Neuron (in vitro differentiated cells): ENCODE results near the gene ENTREP1.

Source experiments
- H2AFZ ChIP-seq: one replicate; pipeline ENCODE4 v1.6.1; 2013; ENCODE audit warnings: low read depth, mild to moderate bottlenecking, inconsistent platforms, low read length, moderate library complexity
- H3K27me3 ChIP-seq: one replicate; pipeline ENCODE4 v1.6.1; 2013; ENCODE audit warnings: low read length; ENCODE audit not compliant: insufficient read depth
- H3K36me3 ChIP-seq: one replicate; pipeline ENCODE4 v1.6.1; 2013; ENCODE audit warnings: low read length; ENCODE audit not compliant: insufficient read depth
- H3K4me1 ChIP-seq: one replicate; pipeline ENCODE4 v1.6.1; 2013; ENCODE audit warnings: low read length; ENCODE audit not compliant: insufficient read depth
- H3K4me3 ChIP-seq: 2 replicates; pipeline ENCODE4 v1.5.1; 2013; ENCODE audit warnings: mild to moderate bottlenecking, low read length, moderate library complexity
- H3K9me3 ChIP-seq: one replicate; pipeline ENCODE4 v1.6.1; 2013; ENCODE audit warnings: low read length

The ENTREP1 gene

GRCh38 chr9:69330580-69330979 is 5.6 kb downstream of the ENTREP1 start:
- peaks cover 37% of the 10 kb centered on the region for H3K27me3 ChIP-seq
- no peaks in the 10 kb centered on the region for H3K9me3 ChIP-seq
- no peaks in the 10 kb centered on the region for H3K4me1 ChIP-seq
- no peak overlapping the region for H2AFZ ChIP-seq
- no peak overlapping the region for H3K4me3 ChIP-seq
- no peaks in the 10 kb centered on the region for H3K36me3 ChIP-seq

GRCh38 chr9:69331444-69331843 is 6.4 kb downstream of the ENTREP1 start:
- Histone ChIP-seq H3K9me3 (no peaks in the 10 kb centered on the region), H3K27me3 (peaks cover 28% of the 10 kb centered on the region), H3K4me3 (no peak overlapping the region), H2AFZ (no peak overlapping the region), H3K4me1 (no peaks in the 10 kb centered on the region), H3K36me3 (no peaks in the 10 kb centered on the region)

GRCh38 chr9:69332067-69332685 is 7.2 kb downstream of the ENTREP1 start:
- Histone ChIP-seq H3K4me3 (no peak overlapping the region), H3K4me1 (no peaks in the 10 kb centered on the region), H3K9me3 (no peaks in the 10 kb centered on the region), H3K27me3 (peaks cover 22% of the 10 kb centered on the region), H3K36me3 (no peaks in the 10 kb centered on the region), H2AFZ (no peak overlapping the region)

DNA sequence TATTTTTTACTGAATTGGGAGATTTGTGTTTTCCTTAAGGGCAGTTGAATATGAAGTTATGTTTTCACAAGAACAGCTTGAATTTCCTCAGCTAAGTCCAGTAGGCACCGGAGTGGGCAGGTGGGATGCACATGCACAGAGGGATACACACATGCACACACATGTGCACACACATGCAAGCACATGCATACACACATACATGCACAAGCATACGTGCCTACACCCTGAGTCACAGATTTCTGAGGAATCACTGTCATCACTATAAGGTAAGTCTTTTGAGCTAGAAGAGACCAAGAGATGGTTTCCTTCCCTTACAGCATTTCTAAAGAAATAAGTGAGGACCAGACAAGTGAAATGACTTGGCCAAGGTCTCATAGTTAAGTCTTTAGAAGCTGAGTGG is 8.7 kb downstream of the ENTREP1 start:
- no peaks in the 10 kb centered on the region for H3K9me3 ChIP-seq

DNA sequence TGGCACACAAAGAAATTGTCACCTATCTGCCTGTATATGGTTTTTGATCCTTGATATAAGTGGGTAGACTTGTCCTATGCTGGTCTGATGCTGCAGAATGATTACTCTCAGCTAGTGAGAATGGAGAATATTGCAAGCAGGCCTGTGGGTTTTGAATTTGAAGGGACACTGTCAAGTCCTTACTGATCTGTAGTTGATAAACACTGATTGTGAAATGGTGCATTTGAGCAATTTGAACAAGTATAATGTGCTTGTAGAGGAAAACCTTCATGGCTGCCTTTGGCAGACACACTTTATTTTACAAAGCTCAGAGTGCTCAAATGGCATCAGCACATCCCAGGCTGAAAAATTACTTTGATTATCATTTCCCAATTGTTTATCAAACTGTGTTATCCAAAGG is 9.3 kb downstream of the ENTREP1 start:
- Histone ChIP-seq H3K4me3 (no peak overlapping the region), H3K36me3 (no peaks in the 10 kb centered on the region), H3K4me1 (no peaks in the 10 kb centered on the region), H3K9me3 (no peaks in the 10 kb centered on the region), H3K27me3 (peaks cover 7% of the 10 kb centered on the region), H2AFZ (no peak overlapping the region)

More for the DNA sequence above, 8.7 kb downstream of the ENTREP1 start:
- H3K4me3 ChIP-seq, result no peak overlapping the region
- no peaks in the 10 kb centered on the region for H3K4me1 ChIP-seq
- H2AFZ ChIP-seq, result no peak overlapping the region
- H3K27me3 ChIP-seq, result peaks cover 9% of the 10 kb centered on the region
- H3K36me3 ChIP-seq, result no peaks in the 10 kb centered on the region

DNA sequence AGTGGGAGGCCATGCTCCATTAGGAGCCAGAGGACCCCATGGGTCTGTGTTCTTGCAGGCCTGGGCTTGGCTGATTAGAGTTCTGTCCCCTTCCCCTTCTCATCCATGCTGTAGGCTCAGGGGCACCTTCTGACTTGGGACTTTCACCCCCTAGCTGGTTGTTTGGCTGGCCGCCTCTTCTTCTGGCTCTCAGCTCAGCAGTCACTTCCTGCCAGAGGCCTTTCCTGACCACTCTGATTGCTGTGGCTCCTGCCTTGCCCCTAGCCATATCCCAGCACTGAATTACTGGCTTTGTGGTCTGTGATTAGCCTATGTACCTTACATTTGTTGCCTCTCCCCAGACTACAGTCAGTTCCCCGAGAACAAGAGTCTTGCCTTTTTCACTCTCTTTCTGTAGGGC is 14.6 kb downstream of the ENTREP1 start:
- no peak overlapping the region for H2AFZ ChIP-seq
- H3K36me3 ChIP-seq, result no peaks in the 10 kb centered on the region
- no peaks in the 10 kb centered on the region for H3K4me1 ChIP-seq
- no peaks in the 10 kb centered on the region for H3K9me3 ChIP-seq
- H3K27me3 ChIP-seq, result no peaks in the 10 kb centered on the region
- H3K4me3 ChIP-seq, result no peak overlapping the region

DNA sequence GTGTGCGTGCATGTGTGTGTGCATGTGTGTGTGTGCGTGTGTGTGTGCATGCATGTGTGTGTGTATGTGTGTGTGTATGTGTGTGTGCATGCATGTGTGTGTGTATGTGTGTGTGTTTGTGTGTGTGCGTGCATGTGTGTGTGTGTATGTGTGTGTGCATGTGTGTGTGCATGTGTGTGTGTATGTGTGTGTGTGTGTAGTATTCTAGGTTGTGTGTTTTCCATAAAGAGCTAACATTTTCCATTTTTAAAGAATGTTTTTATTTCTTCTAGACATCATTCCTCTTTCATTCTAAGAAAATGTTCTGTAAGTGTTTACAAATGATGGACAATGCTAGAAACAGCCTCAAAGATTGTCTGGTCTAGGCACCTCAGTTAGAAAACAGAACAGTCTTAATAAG is 15.6 kb downstream of the ENTREP1 start:
- Histone ChIP-seq H3K27me3 (no peaks in the 10 kb centered on the region), H3K9me3 (no peaks in the 10 kb centered on the region), H3K36me3 (no peaks in the 10 kb centered on the region), H2AFZ (no peak overlapping the region), H3K4me1 (no peaks in the 10 kb centered on the region), H3K4me3 (no peak overlapping the region)

GRCh38 chr9:69342769-69343168 is 17.8 kb downstream of the ENTREP1 start:
- Histone ChIP-seq H2AFZ (no peak overlapping the region), H3K27me3 (peaks cover 2% of the 10 kb centered on the region), H3K4me3 (no peak overlapping the region), H3K4me1 (no peaks in the 10 kb centered on the region), H3K36me3 (no peaks in the 10 kb centered on the region), H3K9me3 (no peaks in the 10 kb centered on the region)

- H3K27me3 ChIP-seq, result peaks cover 2% of the 10 kb centered on the region
- H3K4me3 ChIP-seq, result no peak overlapping the region
- no peaks in the 10 kb centered on the region for H3K4me1 ChIP-seq
- no peak overlapping the region for H2AFZ ChIP-seq
- H3K9me3 ChIP-seq, result no peaks in the 10 kb centered on the region
- no peaks in the 10 kb centered on the region for H3K36me3 ChIP-seq
Measured at GRCh38 chr9:69344459-69344858, 19.4 kb downstream of the ENTREP1 start.

- Histone ChIP-seq H3K36me3 (no peaks in the 10 kb centered on the region), H3K4me3 (no peak overlapping the region), H3K27me3 (peaks cover 2% of the 10 kb centered on the region)
Measured at GRCh38 chr9:69346596-69347390, 21.8 kb downstream of the ENTREP1 start.

GRCh38 chr9:69347607-69348006 is 22.6 kb downstream of the ENTREP1 start:
- H3K4me3 ChIP-seq, result no peak overlapping the region

More at GRCh38 chr9:69346596-69347390, 21.8 kb downstream of the ENTREP1 start:
- Histone ChIP-seq H3K4me1 (no peaks in the 10 kb centered on the region), H3K9me3 (no peaks in the 10 kb centered on the region), H2AFZ (no peak overlapping the region)

GRCh38 chr9:69351227-69351626 is 26.2 kb downstream of the ENTREP1 start:
- H3K4me1 ChIP-seq, result no peaks in the 10 kb centered on the region
- H2AFZ ChIP-seq, result no peak overlapping the region
- peaks cover 2% of the 10 kb centered on the region for H3K27me3 ChIP-seq
- H3K36me3 ChIP-seq, result no peaks in the 10 kb centered on the region
- H3K9me3 ChIP-seq, result no peaks in the 10 kb centered on the region
- H3K4me3 ChIP-seq, result no peak overlapping the region

More at GRCh38 chr9:69347607-69348006, 22.6 kb downstream of the ENTREP1 start:
- Histone ChIP-seq H3K36me3 (no peaks in the 10 kb centered on the region), H3K27me3 (peaks cover 2% of the 10 kb centered on the region), H2AFZ (no peak overlapping the region), H3K4me1 (no peaks in the 10 kb centered on the region), H3K9me3 (no peaks in the 10 kb centered on the region)

DNA sequence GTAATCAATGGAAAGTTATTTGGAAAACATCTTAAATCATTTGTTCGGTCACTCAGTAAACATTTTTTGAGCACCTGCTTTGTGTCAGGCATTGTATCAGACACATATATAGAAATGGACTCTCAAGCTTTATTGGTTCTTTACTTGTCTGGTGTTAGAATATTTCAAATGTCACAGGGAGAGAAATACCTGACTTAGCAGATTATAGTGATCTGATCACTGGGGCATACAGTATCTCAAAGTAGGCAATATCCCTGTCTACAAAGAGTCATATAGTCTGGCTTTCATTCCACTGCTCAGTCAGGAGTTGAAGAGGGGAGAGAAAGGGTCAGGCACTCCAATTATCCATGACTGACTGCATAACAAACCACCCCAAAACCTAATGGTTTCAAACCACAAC is 30.2 kb downstream of the ENTREP1 start:
- Histone ChIP-seq H3K4me1 (no peaks in the 10 kb centered on the region), H2AFZ (no peak overlapping the region), H3K27me3 (no peaks in the 10 kb centered on the region), H3K4me3 (no peak overlapping the region), H3K9me3 (no peaks in the 10 kb centered on the region), H3K36me3 (no peaks in the 10 kb centered on the region)
